ENCODE results near the gene SERPINA4.

Gene SERPINA4

GRCh38 chr14:94593376-94593748, 32.1 kb downstream of the SERPINA4 start:
- Histone ChIP-seq H3K27ac (ENCODE audit: low read length) (no peak overlapping the region), H3K9ac (ENCODE audit: low read length in 2 of 2) (no peak overlapping the region), H3K27me3 (ENCODE audit: control insufficient read depth in 1 of 2, insufficient read depth in 2 of 2, low read length in 2 of 2) (peaks cover 0 to 3% of the 10 kb centered on the region in 2 donors), H3K9me3 (ENCODE audit: control insufficient read depth in 2 of 2, low read length in 2 of 2) (peaks cover 0 to 2% of the 10 kb centered on the region in 2 donors), H3K4me1 (ENCODE audit: control insufficient read depth, insufficient read depth, low read length) (no peaks in the 10 kb centered on the region), H3K4me3 (ENCODE audit: low read length in 2 of 2) (no peak overlapping the region), H3K36me3 (ENCODE audit: control insufficient read depth in 2 of 2, insufficient read depth in 2 of 2, low read length in 2 of 2) (no peaks in the 10 kb centered on the region)

DNA sequence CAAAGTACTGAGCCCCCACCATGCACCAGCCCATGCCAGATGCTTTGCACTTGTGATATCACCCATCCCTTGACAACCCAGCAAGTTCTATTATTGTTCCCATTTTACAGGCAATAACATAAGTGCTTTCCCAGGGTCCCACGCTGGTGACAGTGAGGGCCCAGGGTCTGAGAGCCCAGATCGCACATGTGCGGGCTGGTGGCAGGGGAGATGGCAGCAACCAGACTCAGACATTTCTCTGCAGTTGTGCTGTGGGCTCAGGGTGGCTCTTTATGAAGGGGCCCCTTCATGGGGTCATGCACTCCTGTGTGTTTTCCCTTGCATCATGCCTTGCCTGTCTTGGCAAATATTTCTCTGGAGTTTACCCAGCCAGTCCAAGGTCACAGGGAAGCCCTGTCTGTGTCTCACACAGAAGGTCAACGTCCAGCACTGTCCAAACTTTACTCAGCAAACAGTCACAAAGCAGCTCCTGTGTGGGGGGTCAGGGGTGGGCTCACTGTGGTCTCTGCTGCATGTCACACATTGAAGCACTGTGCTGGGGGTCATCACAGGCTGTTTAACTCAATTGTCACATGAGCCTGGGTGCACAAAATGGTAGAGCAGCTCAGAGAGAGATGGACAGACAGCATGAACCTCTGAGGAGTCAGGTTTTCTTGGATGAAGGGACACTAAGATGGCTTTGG, 32.6 kb downstream of the SERPINA4 start:
- no peaks in the 10 kb centered on the region for H3K36me3 ChIP-seq (ENCODE audit: control insufficient read depth in 2 of 2, insufficient read depth in 2 of 2, low read length in 2 of 2)
- H3K27me3 ChIP-seq (ENCODE audit: control insufficient read depth in 1 of 2, insufficient read depth in 2 of 2, low read length in 2 of 2) = peaks cover 0 to 3% of the 10 kb centered on the region in 2 donors
- no peak overlapping the region for H3K4me3 ChIP-seq (ENCODE audit: low read length in 2 of 2)
- no peaks in the 10 kb centered on the region for H3K9me3 ChIP-seq (ENCODE audit: control insufficient read depth in 2 of 2, low read length in 2 of 2)
- no peak overlapping the region for H3K27ac ChIP-seq (ENCODE audit: low read length)
- no peak overlapping the region for H3K9ac ChIP-seq (ENCODE audit: low read length in 2 of 2)
- no peaks in the 10 kb centered on the region for H3K4me1 ChIP-seq (ENCODE audit: control insufficient read depth, insufficient read depth, low read length)

GRCh38 chr14:94594441-94594840, 33.2 kb downstream of the SERPINA4 start:
- H3K4me1 ChIP-seq (ENCODE audit: control insufficient read depth, insufficient read depth, low read length) = peaks cover 2% of the 10 kb centered on the region
- no peaks in the 10 kb centered on the region for H3K36me3 ChIP-seq (ENCODE audit: control insufficient read depth in 2 of 2, insufficient read depth in 2 of 2, low read length in 2 of 2)
- H3K9me3 ChIP-seq (ENCODE audit: control insufficient read depth in 2 of 2, low read length in 2 of 2) = no peaks in the 10 kb centered on the region
- no peak overlapping the region for H3K4me3 ChIP-seq (ENCODE audit: low read length in 2 of 2)
- no peak overlapping the region for H3K27ac ChIP-seq (ENCODE audit: low read length)
- H3K27me3 ChIP-seq (ENCODE audit: control insufficient read depth in 1 of 2, insufficient read depth in 2 of 2, low read length in 2 of 2) = peaks cover 0 to 3% of the 10 kb centered on the region in 2 donors
- no peak overlapping the region for H3K9ac ChIP-seq (ENCODE audit: low read length in 2 of 2)

GRCh38 chr14:94595912-94596311, 34.7 kb downstream of the SERPINA4 start:
- H3K9me3 ChIP-seq (ENCODE audit: control insufficient read depth in 2 of 2, low read length in 2 of 2) = no peaks in the 10 kb centered on the region
- peaks cover 6% of the 10 kb centered on the region for H3K4me1 ChIP-seq (ENCODE audit: control insufficient read depth, insufficient read depth, low read length)
- H3K4me3 ChIP-seq (ENCODE audit: low read length in 2 of 2) = no peak overlapping the region
- peaks cover 0 to 3% of the 10 kb centered on the region in 2 donors for H3K27me3 ChIP-seq (ENCODE audit: control insufficient read depth in 1 of 2, insufficient read depth in 2 of 2, low read length in 2 of 2)
- no peak overlapping the region for H3K27ac ChIP-seq (ENCODE audit: low read length)
- H3K36me3 ChIP-seq (ENCODE audit: control insufficient read depth in 2 of 2, insufficient read depth in 2 of 2, low read length in 2 of 2) = no peaks in the 10 kb centered on the region
- H3K9ac ChIP-seq (ENCODE audit: low read length in 2 of 2) = no peak overlapping the region

GRCh38 chr14:94596361-94596760, 35.1 kb downstream of the SERPINA4 start:
- H3K36me3 ChIP-seq (ENCODE audit: control insufficient read depth in 2 of 2, insufficient read depth in 2 of 2, low read length in 2 of 2) = no peaks in the 10 kb centered on the region
- H3K4me1 ChIP-seq (ENCODE audit: control insufficient read depth, insufficient read depth, low read length) = peaks cover 6% of the 10 kb centered on the region
- no peak overlapping the region for H3K9ac ChIP-seq (ENCODE audit: low read length in 2 of 2)
- no peak overlapping the region for H3K4me3 ChIP-seq (ENCODE audit: low read length in 2 of 2)
- H3K27ac ChIP-seq (ENCODE audit: low read length) = no peak overlapping the region
- H3K9me3 ChIP-seq (ENCODE audit: control insufficient read depth in 2 of 2, low read length in 2 of 2) = no peaks in the 10 kb centered on the region
- H3K27me3 ChIP-seq (ENCODE audit: control insufficient read depth in 1 of 2, insufficient read depth in 2 of 2, low read length in 2 of 2) = peaks cover 0 to 3% of the 10 kb centered on the region in 2 donors

- Histone ChIP-seq H3K4me1 (ENCODE audit: control insufficient read depth, insufficient read depth, low read length) (peaks cover 6% of the 10 kb centered on the region), H3K27ac (ENCODE audit: low read length) (no peak overlapping the region), H3K9ac (ENCODE audit: low read length in 2 of 2) (no peak overlapping the region), H3K9me3 (ENCODE audit: control insufficient read depth in 2 of 2, low read length in 2 of 2) (no peaks in the 10 kb centered on the region), H3K36me3 (ENCODE audit: control insufficient read depth in 2 of 2, insufficient read depth in 2 of 2, low read length in 2 of 2) (no peaks in the 10 kb centered on the region), H3K4me3 (ENCODE audit: low read length in 2 of 2) (no peak overlapping the region), H3K27me3 (ENCODE audit: control insufficient read depth in 1 of 2, insufficient read depth in 2 of 2, low read length in 2 of 2) (no peaks in the 10 kb centered on the region)
These were observed 36.5 kb downstream of the SERPINA4 start for GRCh38 chr14:94597788-94598187.

- Histone ChIP-seq H3K27me3 (ENCODE audit: control insufficient read depth in 1 of 2, insufficient read depth in 2 of 2, low read length in 2 of 2) (no peaks in the 10 kb centered on the region), H3K4me1 (ENCODE audit: control insufficient read depth, insufficient read depth, low read length) (peaks cover 6% of the 10 kb centered on the region), H3K9ac (ENCODE audit: low read length in 2 of 2) (no peak overlapping the region), H3K9me3 (ENCODE audit: control insufficient read depth in 2 of 2, low read length in 2 of 2) (no peaks in the 10 kb centered on the region), H3K36me3 (ENCODE audit: control insufficient read depth in 2 of 2, insufficient read depth in 2 of 2, low read length in 2 of 2) (no peaks in the 10 kb centered on the region), H3K27ac (ENCODE audit: low read length) (no peak overlapping the region), H3K4me3 (ENCODE audit: low read length in 2 of 2) (no peak overlapping the region)
These were observed 37.2 kb downstream of the SERPINA4 start for GRCh38 chr14:94598506-94598815.

GRCh38 chr14:94598816-94599655, 37.8 kb downstream of the SERPINA4 start:
- Histone ChIP-seq H3K9me3 (ENCODE audit: control insufficient read depth in 2 of 2, low read length in 2 of 2) (no peaks in the 10 kb centered on the region), H3K4me1 (ENCODE audit: control insufficient read depth, insufficient read depth, low read length) (peaks cover 6% of the 10 kb centered on the region), H3K27me3 (ENCODE audit: control insufficient read depth in 1 of 2, insufficient read depth in 2 of 2, low read length in 2 of 2) (no peaks in the 10 kb centered on the region), H3K9ac (ENCODE audit: low read length in 2 of 2) (no peak overlapping the region), H3K4me3 (ENCODE audit: low read length in 2 of 2) (no peak overlapping the region), H3K27ac (ENCODE audit: low read length) (no peak overlapping the region), H3K36me3 (ENCODE audit: control insufficient read depth in 2 of 2, insufficient read depth in 2 of 2, low read length in 2 of 2) (no peaks in the 10 kb centered on the region)

GRCh38 chr14:94599656-94600004, 38.4 kb downstream of the SERPINA4 start:
- H3K4me1 ChIP-seq (ENCODE audit: control insufficient read depth, insufficient read depth, low read length) = peaks cover 6% of the 10 kb centered on the region
- no peak overlapping the region for H3K4me3 ChIP-seq (ENCODE audit: low read length in 2 of 2)
- H3K9ac ChIP-seq (ENCODE audit: low read length in 2 of 2) = no peak overlapping the region
- no peaks in the 10 kb centered on the region for H3K9me3 ChIP-seq (ENCODE audit: control insufficient read depth in 2 of 2, low read length in 2 of 2)
- H3K36me3 ChIP-seq (ENCODE audit: control insufficient read depth in 2 of 2, insufficient read depth in 2 of 2, low read length in 2 of 2) = no peaks in the 10 kb centered on the region
- H3K27me3 ChIP-seq (ENCODE audit: control insufficient read depth in 1 of 2, insufficient read depth in 2 of 2, low read length in 2 of 2) = no peaks in the 10 kb centered on the region
- no peak overlapping the region for H3K27ac ChIP-seq (ENCODE audit: low read length)

DNA sequence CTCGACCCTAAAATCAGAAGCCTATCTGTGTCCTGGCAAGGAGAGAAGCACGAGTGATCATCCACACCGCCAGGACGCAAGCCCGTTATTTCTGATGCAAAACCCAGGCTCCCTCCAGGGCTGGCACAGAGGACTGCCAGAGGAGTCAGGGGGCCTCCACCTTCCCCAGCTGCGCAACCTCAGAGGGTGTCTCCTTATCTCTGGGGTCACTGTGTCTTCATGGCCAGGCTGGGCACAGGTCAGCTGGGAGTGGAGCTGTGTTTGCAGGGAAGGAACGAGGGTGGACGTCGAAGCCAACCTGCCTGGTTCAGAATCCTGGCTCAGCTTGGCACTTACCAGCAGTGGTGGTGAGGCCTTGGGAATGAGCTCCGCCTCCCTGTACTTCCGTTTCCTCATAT, 38.9 kb downstream of the SERPINA4 start:
- H3K4me1 ChIP-seq (ENCODE audit: control insufficient read depth, insufficient read depth, low read length) = peaks cover 6% of the 10 kb centered on the region
- no peak overlapping the region for H3K9ac ChIP-seq (ENCODE audit: low read length in 2 of 2)
- no peak overlapping the region for H3K4me3 ChIP-seq (ENCODE audit: low read length in 2 of 2)
- H3K27me3 ChIP-seq (ENCODE audit: control insufficient read depth in 1 of 2, insufficient read depth in 2 of 2, low read length in 2 of 2) = no peaks in the 10 kb centered on the region
- no peaks in the 10 kb centered on the region for H3K9me3 ChIP-seq (ENCODE audit: control insufficient read depth in 2 of 2, low read length in 2 of 2)
- no peaks in the 10 kb centered on the region for H3K36me3 ChIP-seq (ENCODE audit: control insufficient read depth in 2 of 2, insufficient read depth in 2 of 2, low read length in 2 of 2)
- no peak overlapping the region for H3K27ac ChIP-seq (ENCODE audit: low read length)

DNA sequence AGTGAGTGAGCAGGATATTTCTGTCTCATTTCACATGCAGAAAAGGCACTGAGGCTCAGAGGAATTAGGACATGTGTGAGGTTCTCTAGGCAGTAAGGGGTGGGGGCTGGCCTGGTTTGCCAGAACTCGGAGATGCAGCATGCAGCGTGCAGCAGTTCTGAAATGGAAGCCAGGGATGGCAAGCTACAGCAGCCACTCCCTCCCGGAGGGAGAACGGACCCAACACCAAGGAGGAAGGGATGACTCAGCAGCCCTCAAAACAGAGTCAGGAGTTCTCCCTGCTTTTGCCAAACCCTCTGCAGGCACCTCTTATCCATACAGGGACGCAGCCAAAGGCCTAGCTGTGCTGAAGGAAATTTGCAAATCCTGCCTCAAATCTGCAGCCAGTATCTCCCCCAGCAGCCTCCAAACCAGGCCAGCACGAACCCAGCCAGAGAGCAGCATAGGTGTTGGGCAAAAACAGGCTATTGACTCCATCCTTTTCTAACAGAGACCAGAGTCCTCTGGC, 40.7 kb downstream of the SERPINA4 start:
- Histone ChIP-seq H3K27ac (ENCODE audit: low read length) (no peak overlapping the region), H3K9me3 (ENCODE audit: control insufficient read depth in 2 of 2, low read length in 2 of 2) (no peaks in the 10 kb centered on the region), H3K4me1 (ENCODE audit: control insufficient read depth, insufficient read depth, low read length) (peaks cover 6% of the 10 kb centered on the region), H3K9ac (ENCODE audit: low read length in 2 of 2) (peak overlapping the region in 1 of 2 donors; percentile 33), H3K27me3 (ENCODE audit: control insufficient read depth in 1 of 2, insufficient read depth in 2 of 2, low read length in 2 of 2) (no peaks in the 10 kb centered on the region), H3K4me3 (ENCODE audit: low read length in 2 of 2) (no peak overlapping the region), H3K36me3 (ENCODE audit: control insufficient read depth in 2 of 2, insufficient read depth in 2 of 2, low read length in 2 of 2) (no peaks in the 10 kb centered on the region)

All from stomach smooth muscle (tissue), 2 donors.